SH-SY5Y (cell line): ENCODE measurements around the gene BMAL1.

Source experiments
- GATA2 ChIP-seq: IDR thresholded peaks from 2 replicates; pipeline ENCODE4 v1.6.1; 2011; ENCODE audit warnings: mild to moderate bottlenecking, low read depth, low read length
- GATA3 ChIP-seq: IDR thresholded peaks from 2 replicates; pipeline ENCODE4 v1.6.1; 2011; ENCODE audit warnings: low read depth, mild to moderate bottlenecking, low read length, moderate library complexity

DNA sequence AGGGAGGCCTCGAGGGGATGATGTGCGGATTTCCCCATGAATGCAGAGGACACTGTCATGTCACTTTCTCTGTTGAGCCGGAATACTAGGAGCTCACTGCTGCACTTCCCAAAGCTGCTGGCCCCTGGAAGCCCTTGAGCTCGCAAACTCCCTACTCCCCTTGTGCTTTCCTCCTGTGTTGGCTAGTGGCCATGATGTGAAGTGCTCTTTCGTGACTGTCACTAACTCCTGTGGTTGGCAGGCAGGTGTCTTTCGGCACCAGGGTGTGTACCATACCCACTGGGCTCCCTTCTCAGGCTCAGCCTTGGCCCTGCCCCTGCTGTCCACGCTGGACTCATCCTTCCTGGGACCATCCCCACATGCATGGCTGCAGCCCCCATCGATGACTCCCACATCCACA lies 99.2 kb downstream of the BMAL1 start:
- no peak for TF ChIP-seq GATA2
- TF ChIP-seq GATA3, result no peak
